CD14-positive monocyte (primary cell): ENCODE data around the gene TNFAIP8L1. TPM values are rescaled to one million over a fixed set of nuclear protein-coding genes. Genes with fewer than 3 reads are reported as not detected.

Experiments used
- DNase-seq, 3 donors: peaks; one replicate each; pipeline ENCODE4 v3.0.0-alpha.2; 2011 to 2022
- H2AFZ ChIP-seq: 2 replicates; pipeline ENCODE4 v1.6.0; 2012; ENCODE audit warnings: mild to moderate bottlenecking, low read depth, low read length, inconsistent platforms; ENCODE audit not compliant: insufficient read depth, poor library complexity, severe bottlenecking
- H3K27ac ChIP-seq, 2 donors: 1 replicate in 1 of 2; 2 replicates in 1 of 2; pipeline ENCODE4 v1.5.1; 2012 to 2013; ENCODE audit warnings: low read length in 2 of 2, control low read depth in 1 of 2, inconsistent platforms in 1 of 2, low read depth in 1 of 2, mild to moderate bottlenecking in 1 of 2
- H3K27me3 ChIP-seq, 2 donors: one replicate each; pipeline versions ENCODE4 v1.6.0 to v1.6.1; 2011 to 2013; ENCODE audit warnings: low read length in 2 of 2; ENCODE audit not compliant: control insufficient read depth in 2 of 2, insufficient read depth in 2 of 2
- H3K36me3 ChIP-seq, 2 donors: replicated peaks in 1 of 2; 1 replicate in 1 of 2; 2 replicates in 1 of 2; pipeline versions ENCODE4 v1.5.1 to v1.6.1; 2012 to 2013; ENCODE audit warnings: low read length in 2 of 2, control low read depth in 1 of 2, inconsistent platforms in 1 of 2, mild to moderate bottlenecking in 1 of 2; ENCODE audit not compliant: insufficient read depth in 2 of 2, control insufficient read depth in 1 of 2
- H3K4me1 ChIP-seq, 2 donors: 1 replicate in 1 of 2; 2 replicates in 1 of 2; pipeline versions ENCODE4 v1.5.1 to v1.6.1; 2012 to 2013; ENCODE audit warnings: low read length in 2 of 2, control low read depth in 1 of 2, inconsistent platforms in 1 of 2, mild to moderate bottlenecking in 1 of 2, moderate library complexity in 1 of 2; ENCODE audit not compliant: insufficient read depth in 2 of 2, control insufficient read depth in 1 of 2
- H3K4me2 ChIP-seq: replicated peaks from 2 replicates; pipeline ENCODE3; 2012; ENCODE audit warnings: low read length, moderate library complexity, mild to moderate bottlenecking; ENCODE audit not compliant: poor library complexity, severe bottlenecking; ENCODE audit errors: extremely low read depth
- H3K4me3 ChIP-seq, 3 experiments: fragments of 200-600 bp in 1 of 3; sonication (generic) in 1 of 3; replicated peaks in 1 of 3; 1 replicate in 2 of 3; 2 replicates in 1 of 3; pipeline ENCODE4 v1.5.1; 2011 to 2013; ENCODE audit warnings: low read length in 3 of 3, mild to moderate bottlenecking in 3 of 3, control low read depth in 2 of 3, low read depth in 2 of 3, inconsistent platforms in 1 of 3, moderate library complexity in 1 of 3
- H3K79me2 ChIP-seq: 2 replicates; pipeline ENCODE4 v1.6.0; 2012; ENCODE audit warnings: mild to moderate bottlenecking, control low read depth, inconsistent platforms, low read length, moderate library complexity; ENCODE audit not compliant: insufficient read depth
- H3K9ac ChIP-seq: 2 replicates; pipeline ENCODE4 v1.6.0; 2017; ENCODE audit warnings: low read length, mild to moderate bottlenecking; ENCODE audit not compliant: insufficient read depth, poor library complexity, severe bottlenecking
- H3K9me3 ChIP-seq, 2 donors: replicated peaks in 1 of 2; 1 replicate in 1 of 2; 2 replicates in 1 of 2; pipeline versions ENCODE4 v1.5.1 to v1.6.1; 2012 to 2013; ENCODE audit warnings: low read length in 2 of 2, control low read depth in 1 of 2; ENCODE audit not compliant: control insufficient read depth in 1 of 2, insufficient read depth in 1 of 2
- H4K20me1 ChIP-seq: 2 replicates; pipeline ENCODE4 v1.6.0; 2012; ENCODE audit warnings: mild to moderate bottlenecking, low read length, control low read depth, moderate library complexity; ENCODE audit not compliant: insufficient read depth
- H3K27ac Mint-ChIP-seq, 7 donors: one replicate each; pipeline ENCODE4 v1.8.0; 2020; ENCODE audit warnings: mild to moderate bottlenecking in 7 of 7, mixed read lengths in 7 of 7, moderate library complexity in 6 of 7, inconsistent platforms in 2 of 7
- H3K27me3 Mint-ChIP-seq, 3 donors: one replicate each; pipeline ENCODE4 v1.8.0; 2021 to 2022; ENCODE audit warnings: low read depth in 3 of 3, mild to moderate bottlenecking in 3 of 3, mixed read lengths in 3 of 3, moderate library complexity in 3 of 3, inconsistent platforms in 1 of 3
- H3K36me3 Mint-ChIP-seq, 2 donors: one replicate each; pipeline ENCODE4 v1.8.0; 2020; ENCODE audit warnings: mixed read lengths in 2 of 2, inconsistent platforms in 1 of 2, mild to moderate bottlenecking in 1 of 2
- H3K4me1 Mint-ChIP-seq: one replicate; pipeline ENCODE4 v1.8.0; 2020; ENCODE audit warnings: mild to moderate bottlenecking, mixed read lengths
- H3K4me3 Mint-ChIP-seq, 2 donors: one replicate each; pipeline ENCODE4 v1.8.0; 2020; ENCODE audit warnings: mild to moderate bottlenecking in 2 of 2, mixed read lengths in 2 of 2, moderate library complexity in 1 of 2
- H3K9me3 Mint-ChIP-seq, 7 donors: one replicate each; pipeline ENCODE4 v1.8.0; 2020 to 2022; ENCODE audit warnings: mixed read lengths in 7 of 7, mild to moderate bottlenecking in 6 of 7, moderate library complexity in 6 of 7, inconsistent platforms in 2 of 7
- CTCF ChIP-seq: fragments of 200-600 bp; IDR thresholded peaks from one replicate; pipeline ENCODE4 v1.8.0; 2022; ENCODE audit warnings: antibody characterized with exemption, mild to moderate bottlenecking
- WGBS: methylation state at CpG from one replicate; pipeline ENCODE4 v1.1.5; 2013; ENCODE audit warnings: missing lambda C conversion rate; ENCODE audit not compliant: insufficient coverage; 5-methylcytosine and 5-hydroxymethylcytosine counted together
- intact Hi-C, 2 donors: fragments of 100-400 bp; cut with micrococcal nuclease; formaldehyde crosslinking; loops; one replicate each; pipeline versions ENCODE4 v1.15.0 to v1.15.1; 2023
- polyA plus RNA-seq, 3 donors: library from polyadenylated mRNA; depleted of rRNA in 1 of 3; unstranded in 2 of 3; stranded (reverse) in 1 of 3; fragments of 300-500 nt in 2 of 3; fragments of >200 nt in 1 of 3; fragmentation: Illumina TruSeq in 2 of 3; gene quantifications; 1 replicate in 2 of 3; 2 replicates in 1 of 3; pipeline ENCODE4 v1.2.3, GENCODE V29; 2012 to 2021

The TNFAIP8L1 gene
- polyA plus RNA-seq, 3 donors: 1.8 to 3.9 (median 3.7) TPM

DNA sequence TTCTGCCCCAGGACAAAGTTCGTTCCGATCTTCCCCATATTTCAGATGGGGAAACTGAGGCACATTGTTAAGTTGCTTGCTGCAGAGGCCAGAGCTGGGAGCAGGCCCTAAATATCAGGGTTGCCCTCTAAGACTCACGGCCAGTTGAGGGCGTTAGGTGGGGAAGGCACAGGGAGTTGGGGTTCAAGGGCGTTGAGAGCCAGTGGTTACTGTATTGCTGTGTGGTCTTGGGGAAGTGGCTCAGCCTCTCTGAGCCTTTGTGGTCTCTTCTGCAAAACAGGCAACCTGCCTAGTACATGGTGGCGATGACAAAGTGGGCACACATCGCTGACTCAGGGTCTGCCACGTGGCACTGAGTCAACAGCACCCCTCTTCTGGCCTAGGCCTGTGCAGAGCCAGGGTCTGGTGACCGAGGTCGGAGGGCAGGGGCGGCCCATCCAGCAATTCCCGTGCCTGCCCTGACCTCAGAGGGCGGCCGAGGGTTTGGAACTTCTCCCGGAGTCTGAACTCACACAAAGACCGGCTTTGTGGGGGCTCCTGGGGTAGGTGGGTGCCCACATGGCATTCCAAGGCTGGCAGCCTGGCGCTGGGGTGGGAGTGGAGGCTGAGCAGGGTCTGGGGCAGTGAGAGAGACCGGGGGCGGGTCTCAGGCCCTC, 10.2 kb downstream of the TNFAIP8L1 start:
- Histone ChIP-seq H3K4me1 (no peaks in the 10 kb centered on the region), H3K9me3 (no peaks in the 10 kb centered on the region), H3K4me2 (no peak overlapping the region), H3K4me3 (no peak overlapping the region), H3K27me3 (no peaks in the 10 kb centered on the region), H4K20me1 (peaks cover 28% of the 10 kb centered on the region), H3K36me3 (peaks cover 9 to 25% of the 10 kb centered on the region in 2 donors), H3K79me2 (no peaks in the 10 kb centered on the region), H3K9ac (no peak overlapping the region), H2AFZ (no peak overlapping the region), H3K27ac (no peak overlapping the region)
- Mint-ChIP-seq H3K27me3 (no peaks in the 10 kb centered on the region), H3K27ac (peak overlapping the region in 1 of 7 donors; percentile 26), H3K4me1 (peaks cover 6% of the 10 kb centered on the region), H3K4me3 (no peak overlapping the region), H3K36me3 (peaks cover 18 to 39% of the 10 kb centered on the region in 2 donors), H3K9me3 (no peaks in the 10 kb centered on the region)
- TF ChIP-seq CTCF: no peak
- intact Hi-C loops: no loop called here
- whole genome bisulfite sequencing: 87% methylated on average over 12 of the region's 19 CpGs
- no peak for DNase-seq

GRCh38 chr19:4650159-4650558, 10.8 kb downstream of the TNFAIP8L1 start:
- TF ChIP-seq CTCF: no peak
- H3K4me2 ChIP-seq: no peak overlapping the region
- no peak overlapping the region for H3K27ac Mint-ChIP-seq
- no peaks in the 10 kb centered on the region for H3K4me1 ChIP-seq
- no peaks in the 10 kb centered on the region for H3K27me3 Mint-ChIP-seq
- peaks cover 15 to 31% of the 10 kb centered on the region in 2 donors for H3K36me3 ChIP-seq
- no peaks in the 10 kb centered on the region for H3K9me3 ChIP-seq
- peaks cover 25 to 45% of the 10 kb centered on the region in 2 donors for H3K36me3 Mint-ChIP-seq
- no peak overlapping the region for H3K27ac ChIP-seq
- no peak overlapping the region for H2AFZ ChIP-seq
- H3K4me3 Mint-ChIP-seq: no peak overlapping the region
- intact Hi-C loops: no loop called here
- H3K9ac ChIP-seq: no peak overlapping the region
- no peak overlapping the region for H3K4me3 ChIP-seq
- H3K4me1 Mint-ChIP-seq: peaks cover 9% of the 10 kb centered on the region
- no peak for DNase-seq
- peaks cover 28% of the 10 kb centered on the region for H4K20me1 ChIP-seq
- WGBS: 80% methylated on average over 2 of the region's 2 CpGs
- H3K27me3 ChIP-seq: no peaks in the 10 kb centered on the region
- no peaks in the 10 kb centered on the region for H3K9me3 Mint-ChIP-seq
- H3K79me2 ChIP-seq: no peaks in the 10 kb centered on the region
